Astrocyte of the cerebellum (primary cell): ENCODE measurements around the gene RHBDL1.

Experiments used
- DNase-seq: peaks from one replicate; pipeline ENCODE4 v3.0.0-alpha.2; 2011; ENCODE audit warnings: low read depth
- H3K4me3 ChIP-seq: 2 replicates; pipeline ENCODE4 v1.5.1; 2011; ENCODE audit warnings: mild to moderate bottlenecking, low read depth, low read length, moderate library complexity
- CTCF ChIP-seq: IDR thresholded peaks from 2 replicates; pipeline ENCODE4 v1.5.1; 2012; ENCODE audit warnings: low read length, low read depth, moderate library complexity, mild to moderate bottlenecking; ENCODE audit errors: missing control alignments
- in situ Hi-C: cut with HindIII; loops from 2 replicates; pipeline ENCODE4 v1.10.0; 2017; ENCODE audit warnings: low sequenced_read_pairs

RHBDL1 gene

GRCh38 chr16:678858-679813 lies 3.7 kb downstream of the RHBDL1 start:
- in situ Hi-C loops, result no loop called here
- TF ChIP-seq CTCF, result no peak
- peak overlapping the region; percentile 35 for H3K4me3 ChIP-seq
- DNase-seq, result no peak

GRCh38 chr16:679814-680624 lies 4.5 kb downstream of the RHBDL1 start, which contains the start of gene STUB1:
Gene STUB1, plus strand, starts transcription at chr16:680410. Its CDS starts 116 bp downstream, at chr16:680526.
- peak; percentile 50 for DNase-seq
- H3K4me3 ChIP-seq, result peak within 1 kb of the TSS; percentile 55
- TF ChIP-seq CTCF, result no peak
- in situ Hi-C loops, result no loop called here

GRCh38 chr16:680625-680945 lies 5.1 kb downstream of the RHBDL1 start:
- peak overlapping the region; percentile 55 for H3K4me3 ChIP-seq
- no peak for DNase-seq
- no peak for TF ChIP-seq CTCF
- in situ Hi-C loops, result no loop called here

GRCh38 chr16:680967-681745 lies 5.7 kb downstream of the RHBDL1 start:
- in situ Hi-C loops, result no loop called here
- H3K4me3 ChIP-seq, result peak overlapping the region; percentile 55
- no peak for DNase-seq
- peak; percentile 16 for TF ChIP-seq CTCF

GRCh38 chr16:681746-682427 lies 6.4 kb downstream of the RHBDL1 start:
- peak overlapping the region; percentile 55 for H3K4me3 ChIP-seq
- in situ Hi-C loops, result no loop called here
- no peak for TF ChIP-seq CTCF
- DNase-seq, result no peak
